GM19238 (cell line): ENCODE measurements around the gene CFAP20DC.

Experiments used
- DNase-seq: peaks from one replicate; pipeline ENCODE4 v3.0.0; 2011; ENCODE audit warnings: low spot score; ENCODE audit not compliant: insufficient read length

CFAP20DC gene

DNA sequence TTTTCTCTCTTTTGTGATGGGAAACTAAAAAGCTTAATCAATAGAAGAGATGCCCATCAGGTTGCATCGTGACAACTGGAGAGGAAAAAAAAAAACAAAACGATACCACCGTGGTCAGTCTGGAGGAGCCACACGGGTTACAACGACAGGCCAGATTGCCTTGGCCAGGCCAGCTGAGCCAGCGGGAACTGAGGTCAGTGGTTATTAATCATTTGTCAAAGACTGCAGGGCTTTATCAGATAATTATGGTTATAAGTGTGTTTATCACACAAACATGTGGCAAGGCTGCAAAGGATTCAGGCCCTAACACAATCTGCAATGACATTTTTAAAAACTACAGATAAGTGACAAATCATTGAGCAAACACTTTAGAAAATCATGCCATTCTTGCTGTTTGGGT, 248.3 kb downstream of the CFAP20DC start:
- no peak for DNase-seq

GRCh38 chr3:58800940-58801339, 248.9 kb downstream of the CFAP20DC start:
- no peak for DNase-seq

- DNase-seq, result no peak
These were observed 249.8 kb downstream of the CFAP20DC start for GRCh38 chr3:58800032-58800431.

DNA sequence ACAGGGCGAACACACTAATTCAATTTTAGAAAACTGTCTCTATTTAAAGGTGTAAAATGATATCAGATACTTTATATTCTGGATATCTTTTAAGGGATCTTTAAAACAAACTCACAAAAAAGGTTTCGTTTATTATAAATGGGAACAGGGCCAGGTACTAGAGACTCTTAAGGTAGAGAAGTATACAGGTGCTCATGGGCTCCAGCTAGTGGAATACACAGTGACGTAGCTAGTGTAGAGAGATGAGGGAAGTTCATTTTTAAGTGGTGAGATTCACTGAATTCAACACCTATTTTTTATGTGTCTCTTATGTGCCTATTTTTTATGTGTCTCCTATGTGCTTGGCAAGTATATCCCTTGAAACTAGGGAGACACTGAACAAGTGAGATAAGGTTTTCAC, 250.6 kb downstream of the CFAP20DC start:
- no peak for DNase-seq

DNA sequence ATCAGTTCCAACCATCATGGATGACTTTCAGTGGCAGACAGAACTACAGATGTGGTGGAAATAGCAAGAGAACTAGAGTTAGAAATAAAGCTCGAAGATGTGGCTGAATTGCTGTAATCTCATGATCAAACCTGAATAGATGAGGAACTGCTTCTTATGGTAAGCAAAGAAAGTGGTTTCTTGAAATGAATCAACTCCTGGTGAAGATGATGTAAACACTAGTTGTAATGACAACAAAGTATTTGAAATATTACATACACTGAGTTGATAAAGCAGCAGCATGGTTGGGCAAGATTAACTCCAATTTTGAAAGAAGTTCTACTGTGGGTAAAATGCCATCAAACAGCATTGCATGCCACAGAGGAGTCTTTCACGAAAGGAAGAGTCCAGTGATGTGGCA, 251.5 kb downstream of the CFAP20DC start:
- DNase-seq, result no peak

DNA sequence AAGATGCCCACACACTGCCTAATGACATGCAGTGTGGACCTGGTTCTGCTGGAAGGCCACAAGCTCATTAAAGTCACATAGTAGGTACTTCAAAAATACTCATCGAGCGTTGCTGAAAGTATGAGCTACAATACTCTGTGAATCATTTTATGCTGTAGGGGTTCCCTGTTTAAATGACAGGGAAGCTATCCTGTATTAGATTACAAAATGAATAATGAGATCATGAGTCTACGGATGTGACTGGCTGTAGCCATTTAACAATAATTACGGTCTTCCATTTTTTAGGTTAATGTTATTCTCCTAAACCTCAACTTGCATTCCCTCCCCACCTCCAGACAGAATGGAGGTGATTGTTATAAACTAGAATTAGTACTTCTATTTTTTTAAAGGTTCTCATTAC, 255.1 kb downstream of the CFAP20DC start:
- no peak for DNase-seq

DNA sequence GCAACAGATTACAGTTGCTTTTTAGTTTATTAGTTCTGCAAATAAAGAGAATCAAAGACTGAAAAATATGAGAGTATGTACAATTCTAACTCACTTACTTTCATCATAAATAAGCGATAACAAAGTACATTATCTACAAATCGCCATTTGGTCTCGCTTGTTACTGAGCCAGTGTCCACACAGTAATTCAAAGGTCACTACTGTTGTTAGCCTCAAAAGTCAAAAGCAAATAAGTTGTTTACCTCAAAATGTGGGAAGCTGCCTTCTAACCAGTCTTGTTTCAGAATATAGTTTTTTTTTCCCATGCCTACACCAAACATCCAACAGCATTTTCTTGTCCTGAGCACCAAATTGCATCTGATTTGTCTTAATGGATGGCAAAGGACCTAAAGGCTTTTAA, 255.9 kb downstream of the CFAP20DC start:
- no peak for DNase-seq

DNA sequence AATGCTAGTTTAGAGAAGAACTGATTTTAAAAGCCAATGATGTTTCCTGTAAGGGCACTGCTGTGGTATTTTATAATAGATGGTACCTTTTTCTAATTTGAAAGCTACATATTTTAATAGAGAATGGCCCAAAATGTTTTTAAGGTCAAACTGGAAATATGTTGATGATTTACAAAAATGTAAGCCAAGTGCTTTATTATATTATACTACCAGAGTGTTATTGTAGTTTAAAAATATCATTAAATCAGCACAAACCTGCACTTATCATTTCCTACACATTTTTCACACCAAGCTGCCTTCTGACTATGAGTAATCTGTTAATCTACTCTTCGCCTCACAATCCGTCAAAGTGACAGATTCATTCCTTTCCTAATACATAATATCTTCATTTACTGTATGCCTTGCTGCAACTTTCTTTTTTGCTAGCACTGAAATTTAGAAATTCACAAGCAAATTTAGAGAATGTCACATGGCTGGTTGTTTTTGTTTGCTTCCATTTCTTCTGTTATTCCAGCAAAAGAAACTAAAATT, 256.8 kb downstream of the CFAP20DC start:
- no peak for DNase-seq

DNA sequence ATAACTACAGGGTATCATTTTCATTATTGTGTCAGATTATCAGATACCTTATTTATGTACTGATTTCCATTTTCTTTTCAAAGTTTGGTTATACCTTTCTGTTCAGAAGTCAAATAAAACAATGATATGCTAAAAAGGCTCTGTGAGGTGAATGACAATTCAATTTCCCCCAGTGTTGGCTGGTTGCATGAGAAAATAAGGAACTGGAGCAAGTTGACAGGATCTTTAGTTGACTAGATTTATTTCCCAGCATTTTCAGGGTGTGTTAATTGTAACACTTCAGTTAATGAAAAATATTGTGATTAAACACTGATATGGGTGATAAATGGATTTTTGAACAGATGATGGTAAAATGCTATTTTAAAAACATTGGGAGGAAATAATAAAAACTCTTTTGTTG, 260.4 kb downstream of the CFAP20DC start:
- no peak for DNase-seq

DNA sequence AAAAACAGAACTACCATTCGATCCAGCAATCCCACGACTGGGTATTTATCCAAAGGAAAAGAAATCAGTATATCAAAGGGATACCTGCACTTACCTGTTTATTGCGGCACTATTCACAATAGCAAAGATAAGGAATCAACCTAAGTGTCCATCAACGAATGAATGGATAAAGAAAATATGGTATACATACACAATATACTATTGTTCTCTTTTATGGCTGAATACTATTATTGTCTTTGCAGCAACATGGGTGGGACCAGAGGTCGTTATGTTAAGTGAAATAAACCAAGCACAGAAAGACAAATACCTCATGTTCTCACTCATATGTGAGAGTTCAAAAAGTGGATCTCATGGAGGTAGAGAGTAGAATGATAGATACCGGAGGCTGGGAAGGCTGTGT, 264.9 kb downstream of the CFAP20DC start:
- DNase-seq, result no peak

DNA sequence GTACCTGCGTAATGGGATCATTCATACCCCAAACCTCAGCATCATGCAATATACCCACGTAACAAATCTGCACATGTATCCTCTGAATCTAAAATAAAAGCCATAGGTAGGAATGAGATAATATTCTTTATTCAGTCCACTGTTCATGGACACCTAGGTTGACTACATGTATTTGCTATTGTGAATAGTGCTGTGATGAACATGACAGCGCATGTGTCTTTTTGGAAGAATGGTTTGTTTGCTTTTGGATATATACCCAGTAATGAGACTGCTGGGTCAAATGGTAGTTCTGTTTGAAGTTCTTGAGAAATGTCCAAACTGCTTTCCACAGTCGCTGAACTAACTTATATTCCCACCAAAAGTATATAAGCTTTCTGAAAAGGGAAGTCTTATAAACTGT, 265.4 kb downstream of the CFAP20DC start:
- DNase-seq, result no peak

- DNase-seq, result no peak
These were observed 266.0 kb downstream of the CFAP20DC start for GRCh38 chr3:58783845-58784244.

- no peak for DNase-seq
These were observed 269.9 kb downstream of the CFAP20DC start for GRCh38 chr3:58779934-58780333.

- no peak for DNase-seq
These were observed 273.6 kb downstream of the CFAP20DC start for GRCh38 chr3:58776231-58776630.

DNA sequence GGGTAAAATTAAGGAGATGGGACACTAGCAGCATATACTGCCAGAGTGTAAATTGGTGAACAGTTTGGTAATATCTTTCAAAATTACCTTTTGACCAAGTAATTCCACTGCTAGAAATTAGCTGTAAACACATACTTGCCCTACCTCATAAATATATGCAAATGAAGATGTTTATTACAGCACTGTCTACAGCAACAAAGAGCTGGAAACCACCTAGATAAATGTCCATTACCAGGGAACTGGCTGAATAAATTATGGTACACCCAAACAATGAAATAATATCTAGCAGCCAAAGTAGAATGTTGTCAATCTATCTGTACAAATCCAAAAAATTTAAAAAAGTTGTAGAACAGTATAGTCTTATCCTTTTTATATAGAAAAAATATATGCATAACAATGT, 277.4 kb downstream of the CFAP20DC start:
- no peak for DNase-seq

- DNase-seq, result no peak
These were observed 280.8 kb downstream of the CFAP20DC start for GRCh38 chr3:58769065-58769464.

DNA sequence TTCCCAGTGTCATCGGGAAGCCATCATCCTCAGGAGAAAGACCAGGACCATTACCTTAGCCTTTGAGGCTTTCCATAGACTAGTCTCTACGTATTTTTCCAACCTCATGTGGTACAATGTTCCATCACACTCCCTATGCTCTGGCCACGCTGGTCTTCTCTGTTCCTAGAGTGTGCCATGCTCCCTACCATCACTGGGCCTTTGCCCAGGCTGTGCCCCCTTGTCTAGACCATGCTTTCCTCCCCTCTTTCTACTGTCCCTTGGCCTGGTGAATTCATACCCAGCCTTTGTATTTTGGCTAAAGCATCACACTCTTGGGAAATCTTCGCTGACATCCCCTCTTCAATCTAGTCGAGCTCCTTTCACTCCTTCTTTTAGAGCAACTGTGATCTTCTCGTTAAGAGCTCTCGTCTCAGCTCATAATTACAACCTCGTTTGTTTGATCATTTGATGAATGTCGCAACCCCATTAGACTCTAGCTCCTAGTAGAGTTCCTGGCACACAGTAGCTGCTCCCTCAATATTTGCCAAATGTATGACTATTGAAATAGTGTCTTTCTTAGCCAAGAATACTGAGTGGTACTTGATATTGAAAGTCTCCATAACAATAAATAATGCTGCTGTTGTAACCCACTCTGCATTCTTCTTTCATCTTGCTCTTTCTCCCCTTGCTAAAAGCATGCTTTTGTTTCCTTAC, 283.1 kb downstream of the CFAP20DC start:
- no peak for DNase-seq

- no peak for DNase-seq
These were observed 294.7 kb downstream of the CFAP20DC start for GRCh38 chr3:58755150-58755549.

- DNase-seq, result no peak
These were observed 295.8 kb downstream of the CFAP20DC start for GRCh38 chr3:58754074-58754473.

- no peak for DNase-seq
These were observed 297.8 kb downstream of the CFAP20DC start for GRCh38 chr3:58751882-58752567.

DNA sequence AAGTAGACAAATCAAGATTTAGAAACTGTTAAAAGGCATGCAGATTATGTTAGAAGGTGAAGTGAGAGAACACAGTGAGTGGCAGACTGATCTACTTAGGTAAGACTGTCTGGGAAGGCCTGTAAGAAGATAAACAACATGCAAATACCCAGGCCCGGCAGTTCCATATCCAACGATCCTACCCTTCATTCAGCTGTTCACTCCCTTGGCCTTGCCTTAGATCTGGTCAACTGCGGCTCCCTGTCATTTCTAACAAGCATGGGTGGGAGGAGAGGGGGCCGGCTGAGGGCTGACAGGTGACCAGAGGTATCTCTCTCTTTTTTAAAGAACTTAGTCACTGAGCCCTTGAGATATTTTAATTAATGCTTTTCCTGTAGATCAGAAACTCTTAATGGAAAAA, 298.6 kb downstream of the CFAP20DC start:
- DNase-seq, result no peak

DNA sequence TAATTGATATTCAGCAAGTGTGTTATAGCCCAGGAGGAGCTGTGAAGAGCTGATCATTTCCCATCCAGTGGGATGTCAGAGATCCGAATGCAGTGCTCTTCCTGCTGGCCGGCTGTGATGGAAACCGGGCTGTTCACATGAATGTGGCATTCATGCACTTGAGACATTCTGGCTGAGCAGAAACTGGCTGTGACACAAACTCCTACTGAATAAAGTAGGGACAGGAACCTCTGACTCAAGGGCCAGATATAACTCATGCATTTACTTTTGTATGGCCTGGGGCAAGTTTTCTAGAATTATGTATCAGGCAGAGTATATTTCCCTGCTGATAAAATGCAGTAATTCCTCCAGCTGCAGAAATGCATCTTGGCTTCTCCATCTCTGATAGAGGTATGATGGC, 299.9 kb downstream of the CFAP20DC start:
- no peak for DNase-seq

GRCh38 chr3:58748024-58748423, 301.8 kb downstream of the CFAP20DC start:
- no peak for DNase-seq
